ENCODE data around the gene MYL9. TPM values are rescaled to one million over a fixed set of nuclear protein-coding genes. Genes with fewer than 3 reads are reported as not detected.
"Not testable (repeated sequence)": the region's sequence is repeated elsewhere in the genome, so short reads cannot be mapped to it uniquely, and the experiment has no call there.

The MYL9 gene
- total RNA-seq, 2 experiments from 2014 or later, result not detected

DNA sequence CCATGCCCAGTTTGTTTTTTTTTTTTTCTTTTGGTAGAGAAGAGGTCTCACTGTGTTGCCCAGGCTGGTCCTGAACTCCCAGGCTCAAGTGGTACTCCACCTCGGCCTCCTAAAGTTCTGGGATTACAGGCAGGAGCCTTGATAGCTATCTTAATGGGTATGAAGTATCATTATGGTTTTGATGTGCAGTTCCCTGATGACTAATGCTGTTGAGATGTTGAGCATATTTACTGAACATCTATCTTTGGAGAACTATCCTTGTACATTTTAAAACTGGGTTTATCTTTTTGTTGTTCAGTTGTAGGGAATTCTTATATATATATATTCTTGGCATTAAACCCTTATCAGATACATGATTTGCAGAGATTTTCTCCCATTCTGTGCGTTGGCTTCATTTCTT lies 21.4 kb upstream of the MYL9 start:
- CTCF ChIA-PET (ENCODE audit: unreplicated experiment), result no interaction called here
- no TSS peak for BruUV-seq (replicated peaks)
- H3K4me3 ChIP-seq (ENCODE audit: low read depth, low read length, poor library complexity, severe bottlenecking), result no peak overlapping the region

DNA sequence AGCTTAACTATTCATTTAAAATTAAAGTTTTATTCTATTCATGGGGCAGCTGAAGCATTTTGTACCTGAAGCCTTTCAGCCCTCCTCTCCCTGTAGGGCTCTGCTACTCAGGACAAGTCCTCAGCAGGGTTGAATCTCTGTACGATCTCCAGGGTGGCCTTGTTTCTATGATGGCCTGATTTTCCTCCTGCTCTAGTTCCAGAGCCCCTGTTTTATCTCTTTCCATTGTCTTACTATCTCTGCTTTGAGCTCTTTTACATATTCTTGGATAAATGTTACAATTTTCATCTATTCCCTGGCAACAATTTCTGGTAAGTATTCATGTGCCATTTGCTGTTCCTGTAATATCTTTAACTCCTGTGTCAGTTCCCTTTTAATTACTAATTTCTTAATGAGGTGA lies 19.8 kb upstream of the MYL9 start:
- no peak overlapping the region for H2AFZ ChIP-seq (ENCODE audit: low read length)
- peaks cover 5% of the 10 kb centered on the region for H3K4me1 ChIP-seq (ENCODE audit: insufficient read depth, low read length, poor library complexity, severe bottlenecking)
- no peak for TF ChIP-seq EZH2phosphoT487 (IDR thresholded peaks at IDR 0.05; ENCODE audit: borderline replicate concordance, low read depth, low read length)
- TF ChIP-seq, protein P1, sequence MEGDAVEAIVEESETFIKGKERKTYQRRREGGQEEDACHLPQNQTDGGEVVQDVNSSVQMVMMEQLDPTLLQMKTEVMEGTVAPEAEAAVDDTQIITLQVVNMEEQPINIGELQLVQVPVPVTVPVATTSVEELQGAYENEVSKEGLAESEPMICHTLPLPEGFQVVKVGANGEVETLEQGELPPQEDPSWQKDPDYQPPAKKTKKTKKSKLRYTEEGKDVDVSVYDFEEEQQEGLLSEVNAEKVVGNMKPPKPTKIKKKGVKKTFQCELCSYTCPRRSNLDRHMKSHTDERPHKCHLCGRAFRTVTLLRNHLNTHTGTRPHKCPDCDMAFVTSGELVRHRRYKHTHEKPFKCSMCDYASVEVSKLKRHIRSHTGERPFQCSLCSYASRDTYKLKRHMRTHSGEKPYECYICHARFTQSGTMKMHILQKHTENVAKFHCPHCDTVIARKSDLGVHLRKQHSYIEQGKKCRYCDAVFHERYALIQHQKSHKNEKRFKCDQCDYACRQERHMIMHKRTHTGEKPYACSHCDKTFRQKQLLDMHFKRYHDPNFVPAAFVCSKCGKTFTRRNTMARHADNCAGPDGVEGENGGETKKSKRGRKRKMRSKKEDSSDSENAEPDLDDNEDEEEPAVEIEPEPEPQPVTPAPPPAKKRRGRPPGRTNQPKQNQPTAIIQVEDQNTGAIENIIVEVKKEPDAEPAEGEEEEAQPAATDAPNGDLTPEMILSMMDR (conservative IDR thresholded peaks at IDR 0.05; ENCODE audit: low read length), result no peak
- no peaks in the 10 kb centered on the region for H3K9me3 ChIP-seq (ENCODE audit: low read length)
- H3K9me2 ChIP-seq (ENCODE audit: insufficient read depth, low read length), result no peaks in the 10 kb centered on the region
- no peaks in the 10 kb centered on the region for H3K79me2 ChIP-seq (ENCODE audit: insufficient read depth, low read depth, low read length)
- POLR2A ChIA-PET, result no interaction called here
- H3K27ac ChIP-seq (ENCODE audit: low read depth, low read length, poor library complexity, severe bottlenecking), result no peak overlapping the region
- no TSS peak for BruUV-seq (replicated peaks)
- no peak overlapping the region for H3K4me3 ChIP-seq (ENCODE audit: low read depth, low read length, poor library complexity, severe bottlenecking)
- CTCF ChIA-PET (ENCODE audit: unreplicated experiment), result no interaction called here
- H3K4me2 ChIP-seq (ENCODE audit: low read length), result no peak overlapping the region
- DNase-seq (ENCODE audit: low spot score), result no peak
- intact Hi-C loops (cut with micrococcal nuclease; ENCODE audit: unreplicated experiment), result no loop called here
- H4K20me1 ChIP-seq (ENCODE audit: insufficient read depth, low read length), result no peaks in the 10 kb centered on the region
- peaks cover 41% of the 10 kb centered on the region for H3K36me3 ChIP-seq (ENCODE audit: insufficient read depth, low read length)

More for the DNA sequence above, 21.4 kb upstream of the MYL9 start:
- H3K79me2 ChIP-seq (ENCODE audit: insufficient read depth, low read depth, low read length), result no peaks in the 10 kb centered on the region
- peaks cover 5% of the 10 kb centered on the region for H3K4me1 ChIP-seq (ENCODE audit: insufficient read depth, low read length, poor library complexity, severe bottlenecking)
- no peak overlapping the region for H2AFZ ChIP-seq (ENCODE audit: low read length)
- H3K36me3 ChIP-seq (ENCODE audit: insufficient read depth, low read length), result peaks cover 27% of the 10 kb centered on the region
- intact Hi-C loops (cut with micrococcal nuclease; ENCODE audit: unreplicated experiment), result loop anchor here (10.0 kb wide), 1 partner anchor 375 kb away; no protein-coding TSS in a partner anchor
- H3K27ac ChIP-seq (ENCODE audit: low read depth, low read length, poor library complexity, severe bottlenecking), result no peak overlapping the region
- no peaks in the 10 kb centered on the region for H3K9me3 ChIP-seq (ENCODE audit: low read length)
- no peak for TF ChIP-seq EZH2phosphoT487 (IDR thresholded peaks at IDR 0.05; ENCODE audit: borderline replicate concordance, low read depth, low read length)
- TF ChIP-seq, protein P1 (conservative IDR thresholded peaks at IDR 0.05; ENCODE audit: low read length), result no peak
- no peaks in the 10 kb centered on the region for H3K9me2 ChIP-seq (ENCODE audit: insufficient read depth, low read length)
- DNase-seq (ENCODE audit: low spot score), result no peak
- no peaks in the 10 kb centered on the region for H4K20me1 ChIP-seq (ENCODE audit: insufficient read depth, low read length)
- POLR2A ChIA-PET, result no interaction called here
- H3K4me2 ChIP-seq (ENCODE audit: low read length), result no peak overlapping the region

DNA sequence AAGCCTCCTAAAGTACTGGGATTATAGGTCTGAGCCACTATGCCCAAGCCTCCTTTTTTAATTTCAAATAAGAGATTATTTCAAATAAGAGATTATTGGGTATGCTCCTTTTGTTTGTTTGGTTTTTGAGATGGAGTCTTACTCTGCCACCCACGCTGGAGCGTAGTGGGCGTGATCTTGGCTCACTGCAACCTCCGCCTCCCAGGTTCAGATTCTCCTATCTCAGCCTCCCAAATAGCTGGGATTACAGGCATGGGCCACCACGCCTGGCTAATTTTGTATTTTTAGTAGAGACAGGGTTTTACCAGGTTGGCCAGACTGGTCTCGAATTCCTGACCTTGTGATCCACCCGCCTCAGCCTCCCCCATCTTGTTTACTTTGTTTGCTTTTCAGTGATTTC lies 18.9 kb upstream of the MYL9 start:
- H3K27ac ChIP-seq (ENCODE audit: low read depth, low read length, poor library complexity, severe bottlenecking); H2AFZ ChIP-seq (ENCODE audit: low read length); H4K20me1 ChIP-seq (ENCODE audit: insufficient read depth, low read length); DNase-seq (ENCODE audit: low spot score); H3K4me3 ChIP-seq (ENCODE audit: low read depth, low read length, poor library complexity, severe bottlenecking); H3K9me3 ChIP-seq (ENCODE audit: low read length); POLR2A ChIA-PET; intact Hi-C loops (cut with micrococcal nuclease; ENCODE audit: unreplicated experiment); H3K4me2 ChIP-seq (ENCODE audit: low read length); H3K9me2 ChIP-seq (ENCODE audit: insufficient read depth, low read length); H3K4me1 ChIP-seq (ENCODE audit: insufficient read depth, low read length, poor library complexity, severe bottlenecking); H3K79me2 ChIP-seq (ENCODE audit: insufficient read depth, low read depth, low read length); BruUV-seq (replicated peaks): not testable (repeated sequence)
- CTCF ChIA-PET (ENCODE audit: unreplicated experiment), result interaction anchor here (0.7 kb wide), 1 partner anchor 9 kb away, joined by 3 read pairs; no protein-coding TSS in a partner anchor
- peaks cover 49% of the 10 kb centered on the region for H3K36me3 ChIP-seq (ENCODE audit: insufficient read depth, low read length)
